Progenitor cell of endocrine pancreas (in vitro differentiated cells): ENCODE results near the gene SHC2. TPM values are rescaled to one million over a fixed set of nuclear protein-coding genes. Genes with fewer than 3 reads are reported as not detected.

Experiments
- DNase-seq: peaks from one replicate; pipeline ENCODE4 v3.0.0; 2021; ENCODE audit warnings: low spot score; ENCODE audit not compliant: unreplicated experiment
- H3K27ac Mint-ChIP-seq: 2 replicates; pipeline ENCODE4 v1.8.0; 2021; ENCODE audit warnings: mild to moderate bottlenecking, moderate library complexity, mixed read lengths
- H3K27me3 Mint-ChIP-seq: 2 replicates; pipeline ENCODE4 v1.8.0; 2021; ENCODE audit warnings: mixed read lengths
- H3K36me3 Mint-ChIP-seq: 2 replicates; pipeline ENCODE4 v1.8.0; 2022; ENCODE audit warnings: mixed read lengths; ENCODE audit not compliant: insufficient read depth
- H3K4me1 Mint-ChIP-seq: 2 replicates; pipeline ENCODE4 v1.8.0; 2021; ENCODE audit warnings: low read depth, mixed read lengths
- H3K4me3 Mint-ChIP-seq: 2 replicates; pipeline ENCODE4 v1.8.0; 2021; ENCODE audit warnings: low read depth, mild to moderate bottlenecking, moderate library complexity, mixed read lengths
- H3K9me3 Mint-ChIP-seq: 2 replicates; pipeline ENCODE4 v1.8.0; 2021; ENCODE audit warnings: low read depth, mixed read lengths
- total RNA-seq: library from RNA; stranded (reverse); gene quantifications from 2 replicates; pipeline ENCODE4 v1.2.1, GENCODE V29; 2021
- TF ChIP-seq, protein P1 (sequence below): fragments of 200-600 bp; sonication (generic); IDR thresholded peaks from one replicate; pipeline ENCODE4 v1.5.0; 2021; ENCODE audit warnings: antibody characterized with exemption, mild to moderate bottlenecking; ENCODE audit not compliant: unreplicated experiment

Gene SHC2
- total RNA-seq, 1 donor from 2014 or later = 159 TPM

DNA sequence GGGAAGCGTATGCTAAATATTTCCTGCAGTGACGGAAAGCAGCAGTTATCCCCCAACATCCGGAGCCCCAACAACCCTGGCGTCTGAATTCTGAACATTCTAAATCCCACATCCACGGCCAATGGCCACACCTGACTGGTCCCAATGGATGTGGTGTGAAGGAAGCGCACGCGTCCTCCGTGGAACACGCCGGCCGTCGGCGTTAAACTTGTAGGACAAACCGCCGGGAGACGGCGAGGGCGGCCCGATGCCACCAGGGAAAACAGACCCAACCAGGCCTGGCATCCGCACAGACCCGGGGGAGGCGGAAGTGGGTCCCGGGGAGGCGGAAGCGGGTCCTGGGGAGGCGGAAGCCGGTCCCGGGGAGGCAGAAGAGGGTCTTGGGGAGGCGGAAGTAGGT, 3.2 kb downstream of the SHC2 start:
- Mint-ChIP-seq H3K9me3 (no peaks in the 10 kb centered on the region), H3K4me1 (peaks cover 4% of the 10 kb centered on the region), H3K4me3 (no peak overlapping the region), H3K27ac (peak overlapping the region; percentile 51), H3K36me3 (peaks cover 23% of the 10 kb centered on the region), H3K27me3 (no peaks in the 10 kb centered on the region)
- DNase-seq = no peak
- TF ChIP-seq, protein P1, sequence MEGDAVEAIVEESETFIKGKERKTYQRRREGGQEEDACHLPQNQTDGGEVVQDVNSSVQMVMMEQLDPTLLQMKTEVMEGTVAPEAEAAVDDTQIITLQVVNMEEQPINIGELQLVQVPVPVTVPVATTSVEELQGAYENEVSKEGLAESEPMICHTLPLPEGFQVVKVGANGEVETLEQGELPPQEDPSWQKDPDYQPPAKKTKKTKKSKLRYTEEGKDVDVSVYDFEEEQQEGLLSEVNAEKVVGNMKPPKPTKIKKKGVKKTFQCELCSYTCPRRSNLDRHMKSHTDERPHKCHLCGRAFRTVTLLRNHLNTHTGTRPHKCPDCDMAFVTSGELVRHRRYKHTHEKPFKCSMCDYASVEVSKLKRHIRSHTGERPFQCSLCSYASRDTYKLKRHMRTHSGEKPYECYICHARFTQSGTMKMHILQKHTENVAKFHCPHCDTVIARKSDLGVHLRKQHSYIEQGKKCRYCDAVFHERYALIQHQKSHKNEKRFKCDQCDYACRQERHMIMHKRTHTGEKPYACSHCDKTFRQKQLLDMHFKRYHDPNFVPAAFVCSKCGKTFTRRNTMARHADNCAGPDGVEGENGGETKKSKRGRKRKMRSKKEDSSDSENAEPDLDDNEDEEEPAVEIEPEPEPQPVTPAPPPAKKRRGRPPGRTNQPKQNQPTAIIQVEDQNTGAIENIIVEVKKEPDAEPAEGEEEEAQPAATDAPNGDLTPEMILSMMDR = no peak

DNA sequence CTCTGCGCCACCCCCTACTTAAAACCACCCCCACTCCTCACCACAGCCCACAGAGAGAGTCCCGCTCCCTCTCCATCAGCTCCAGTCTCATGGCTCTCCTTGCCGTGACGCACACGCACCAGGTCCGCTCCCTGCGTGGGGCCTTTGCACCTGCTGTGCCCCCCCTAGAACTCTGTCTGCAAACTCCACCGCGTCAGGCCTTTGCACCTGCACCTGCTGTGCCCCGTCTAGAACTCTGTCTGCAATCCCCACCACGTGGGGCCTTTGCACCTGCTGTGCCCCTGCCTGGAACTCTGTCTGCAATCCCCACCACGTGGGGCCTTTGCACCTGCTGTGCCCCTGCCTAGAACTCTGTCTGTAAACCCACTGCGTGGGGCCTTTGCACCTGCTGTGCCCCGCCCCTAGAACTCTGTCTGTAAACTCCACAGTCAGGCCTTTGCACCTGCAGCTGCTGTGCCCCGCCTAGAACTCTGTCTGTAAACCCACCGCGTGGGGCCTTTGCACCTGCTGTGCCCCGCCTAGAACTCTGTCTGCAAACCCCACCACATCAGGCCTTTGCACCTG, 4.2 kb downstream of the SHC2 start:
- H3K27me3 Mint-ChIP-seq = no peaks in the 10 kb centered on the region
- H3K36me3 Mint-ChIP-seq = peaks cover 29% of the 10 kb centered on the region
- H3K27ac Mint-ChIP-seq = peak overlapping the region; percentile 45
- TF ChIP-seq, protein P1 = no peak
- DNase-seq = no peak
- H3K9me3 Mint-ChIP-seq = no peaks in the 10 kb centered on the region
- H3K4me3 Mint-ChIP-seq = no peak overlapping the region
- peaks cover 4% of the 10 kb centered on the region for H3K4me1 Mint-ChIP-seq

DNA sequence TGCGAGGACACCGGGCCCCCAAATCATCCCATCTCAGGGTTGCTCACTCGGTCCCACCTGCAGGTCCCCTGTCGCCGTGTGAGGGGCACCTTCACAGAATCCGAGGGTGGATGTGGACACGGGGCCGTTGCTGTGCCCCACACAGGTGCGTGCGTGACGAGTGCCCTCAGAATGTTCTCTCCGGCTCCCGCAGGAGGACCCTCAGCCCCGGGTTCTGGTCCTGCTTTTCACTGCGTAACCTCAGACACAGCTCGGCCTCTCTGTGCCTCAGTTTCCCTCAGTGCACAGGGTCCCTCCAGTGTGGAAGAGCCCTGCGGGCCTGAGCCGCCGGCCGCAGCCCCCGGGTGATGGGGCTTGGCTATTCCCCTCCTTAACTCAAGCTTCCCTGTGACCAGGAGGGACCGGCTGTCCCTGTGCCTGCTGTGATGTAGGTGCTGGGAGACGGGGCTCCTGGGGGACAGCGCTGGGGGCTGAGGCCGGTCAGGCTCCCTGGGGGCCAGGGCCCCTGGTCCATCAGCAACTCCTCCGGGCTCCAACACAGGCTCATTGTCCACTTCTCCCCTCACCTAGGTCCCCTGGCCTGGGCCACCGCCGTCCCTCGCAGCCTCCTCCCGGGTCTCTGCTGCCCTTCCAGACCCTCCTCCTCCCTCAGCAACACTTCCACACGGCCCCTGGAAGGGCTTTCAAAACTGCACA, 4.8 kb downstream of the SHC2 start:
- Mint-ChIP-seq H3K36me3 (peaks cover 35% of the 10 kb centered on the region), H3K27me3 (no peaks in the 10 kb centered on the region), H3K27ac (no peak overlapping the region), H3K4me3 (no peak overlapping the region), H3K9me3 (no peaks in the 10 kb centered on the region), H3K4me1 (peaks cover 4% of the 10 kb centered on the region)
- TF ChIP-seq, protein P1 = no peak
- DNase-seq = no peak

DNA sequence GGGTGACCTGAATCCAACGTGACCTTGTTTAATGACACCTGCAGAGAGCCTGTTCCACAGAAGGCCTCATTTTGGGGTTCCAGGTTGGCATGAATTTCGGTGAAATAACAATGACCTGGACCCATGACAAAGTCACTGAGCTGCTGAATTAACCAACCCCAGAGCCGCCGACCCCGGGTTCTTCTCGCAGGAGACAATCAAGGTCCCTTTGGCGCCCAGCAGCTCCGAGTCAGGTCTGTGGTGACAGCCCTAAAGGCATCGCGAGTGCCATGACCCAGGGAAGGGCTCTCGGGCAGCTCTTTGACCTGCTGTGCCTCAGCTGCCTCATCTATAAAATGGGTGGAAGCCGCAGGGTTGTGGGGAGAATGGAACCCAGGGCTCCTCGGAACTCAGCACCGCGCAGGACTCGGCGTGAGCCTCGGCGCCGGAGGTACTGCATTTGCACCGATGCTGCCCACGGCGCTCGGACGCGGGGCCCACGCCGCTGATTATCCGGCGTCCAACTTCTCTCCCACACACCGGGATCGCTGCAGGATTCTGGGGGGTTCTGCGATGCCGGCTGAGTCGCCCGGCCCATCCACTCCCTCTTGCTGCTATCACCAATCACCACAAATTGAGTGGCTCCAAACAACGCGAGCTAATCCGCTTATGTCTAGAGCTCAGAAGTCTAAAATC, 5.7 kb downstream of the SHC2 start:
- TF ChIP-seq, protein P1 = no peak
- Mint-ChIP-seq H3K27ac (no peak overlapping the region), H3K9me3 (no peaks in the 10 kb centered on the region), H3K36me3 (peaks cover 42% of the 10 kb centered on the region), H3K4me1 (peaks cover 4% of the 10 kb centered on the region), H3K27me3 (no peaks in the 10 kb centered on the region), H3K4me3 (no peak overlapping the region)
- no peak for DNase-seq

DNA sequence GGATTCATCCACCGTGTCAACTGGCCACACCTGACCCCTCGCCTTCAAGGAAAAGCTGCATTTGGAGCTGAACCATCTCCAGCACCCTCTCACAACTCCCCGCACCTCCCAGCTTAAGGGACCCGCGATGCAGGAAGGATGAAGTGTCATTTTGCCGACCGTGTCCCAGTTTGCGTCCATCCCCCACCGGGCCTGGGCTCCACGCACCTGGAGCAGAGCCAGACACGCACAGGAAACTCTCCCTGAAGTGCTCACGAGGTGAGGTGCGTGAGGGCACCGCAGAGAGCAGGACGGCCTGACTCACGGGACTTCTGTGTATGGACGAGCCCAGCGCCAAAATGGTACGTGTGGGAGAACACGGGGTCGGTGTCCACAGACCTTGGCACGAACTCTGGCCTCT, 7.2 kb downstream of the SHC2 start:
- no peak overlapping the region for H3K4me3 Mint-ChIP-seq
- no peak overlapping the region for H3K27ac Mint-ChIP-seq
- peaks cover 43% of the 10 kb centered on the region for H3K36me3 Mint-ChIP-seq
- TF ChIP-seq, protein P1 = no peak
- no peaks in the 10 kb centered on the region for H3K27me3 Mint-ChIP-seq
- no peaks in the 10 kb centered on the region for H3K9me3 Mint-ChIP-seq
- no peak for DNase-seq
- H3K4me1 Mint-ChIP-seq = peaks cover 2% of the 10 kb centered on the region
